ENCODE results near the gene EPHA7.

GRCh38 chr6:93433592-93433991, 14.2 kb upstream of the EPHA7 start:
- TF ChIP-seq EZH2 (IDR thresholded peaks at IDR 0.05) (no peak), POLR2AphosphoS5 (IDR thresholded peaks at IDR 0.05; ENCODE audit: borderline replicate concordance, low read depth, low read length) (no peak), FOXP2 (optimal IDR thresholded peaks at IDR 0.05; ENCODE audit: control extremely low read depth, extremely low read length, insufficient read depth) (no peak)
